Gastroesophageal sphincter (tissue), 3 donors: ENCODE results near the gene WDR81.

Experiments
- POLR2A ChIP-seq, 2 donors: fragments of 450-650 bp; IDR thresholded peaks; one replicate each; pipeline ENCODE4 v1.6.1; 2017; ENCODE audit warnings: antibody characterized with exemption in 2 of 2, mild to moderate bottlenecking in 2 of 2, moderate library complexity in 1 of 2
- POLR2AphosphoS5 ChIP-seq: sonication (generic); formaldehyde crosslinking; IDR thresholded peaks from one replicate; pipeline ENCODE4 v1.6.1; 2017; ENCODE audit warnings: antibody characterized with exemption
- TF ChIP-seq, protein P1 (sequence below), 4 experiments: fragments of 200-600 bp in 2 of 4; fragments of 450-650 bp in 2 of 4; sonication (generic) in 1 of 4; IDR thresholded peaks; one replicate each; pipeline ENCODE4 v1.5.1; 2017 to 2019; ENCODE audit warnings: antibody characterized with exemption in 4 of 4, mild to moderate bottlenecking in 2 of 4, moderate library complexity in 2 of 4

DNA sequence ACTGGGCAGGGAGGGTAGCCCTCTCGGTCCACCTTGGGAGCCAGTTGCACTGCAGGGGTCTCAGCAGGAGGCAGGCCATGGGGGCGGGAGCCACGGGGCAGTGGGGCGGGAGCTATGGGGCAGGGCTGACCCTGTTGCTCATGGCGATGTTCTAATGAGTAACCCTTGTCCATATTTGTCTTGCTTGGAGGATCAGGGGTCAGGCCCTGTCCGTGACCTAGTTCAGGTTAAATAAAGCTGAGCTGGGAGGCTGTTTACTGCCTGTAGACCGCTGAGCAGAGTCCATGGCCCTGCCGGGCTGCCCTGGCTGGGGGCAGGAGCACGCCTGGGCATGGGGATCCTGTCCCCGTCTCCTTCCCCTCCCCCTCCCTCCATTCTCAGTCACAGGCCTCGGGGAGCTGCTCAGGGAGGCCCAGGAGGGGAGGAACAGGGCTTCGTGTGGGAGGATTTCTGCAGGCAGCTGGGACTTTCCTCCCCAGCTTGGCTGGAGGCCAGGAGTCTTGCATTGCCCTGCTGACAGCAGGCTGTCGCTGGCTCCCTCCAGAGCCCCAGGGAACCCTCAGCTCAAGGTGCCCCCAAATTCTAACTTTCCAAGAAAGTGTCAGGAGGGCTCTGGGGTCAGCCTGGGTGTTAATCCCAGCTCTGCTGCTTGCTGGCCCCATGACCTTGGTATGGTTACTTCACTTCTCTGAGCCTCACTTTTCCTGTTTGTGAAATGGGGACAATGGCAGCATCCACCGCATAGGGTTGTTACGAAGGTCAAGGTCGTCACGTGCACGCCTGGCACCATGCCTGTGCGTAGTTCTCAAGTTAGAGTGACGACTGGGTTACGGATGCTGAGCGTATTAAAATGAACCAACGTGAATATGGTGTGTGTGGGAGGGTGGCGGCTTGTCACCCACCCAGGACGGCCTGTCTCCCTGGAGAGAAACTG, 12.1 kb downstream of the WDR81 start:
- no peak for TF ChIP-seq POLR2A (IDR thresholded peaks at IDR 0.05)
- TF ChIP-seq, protein P1, sequence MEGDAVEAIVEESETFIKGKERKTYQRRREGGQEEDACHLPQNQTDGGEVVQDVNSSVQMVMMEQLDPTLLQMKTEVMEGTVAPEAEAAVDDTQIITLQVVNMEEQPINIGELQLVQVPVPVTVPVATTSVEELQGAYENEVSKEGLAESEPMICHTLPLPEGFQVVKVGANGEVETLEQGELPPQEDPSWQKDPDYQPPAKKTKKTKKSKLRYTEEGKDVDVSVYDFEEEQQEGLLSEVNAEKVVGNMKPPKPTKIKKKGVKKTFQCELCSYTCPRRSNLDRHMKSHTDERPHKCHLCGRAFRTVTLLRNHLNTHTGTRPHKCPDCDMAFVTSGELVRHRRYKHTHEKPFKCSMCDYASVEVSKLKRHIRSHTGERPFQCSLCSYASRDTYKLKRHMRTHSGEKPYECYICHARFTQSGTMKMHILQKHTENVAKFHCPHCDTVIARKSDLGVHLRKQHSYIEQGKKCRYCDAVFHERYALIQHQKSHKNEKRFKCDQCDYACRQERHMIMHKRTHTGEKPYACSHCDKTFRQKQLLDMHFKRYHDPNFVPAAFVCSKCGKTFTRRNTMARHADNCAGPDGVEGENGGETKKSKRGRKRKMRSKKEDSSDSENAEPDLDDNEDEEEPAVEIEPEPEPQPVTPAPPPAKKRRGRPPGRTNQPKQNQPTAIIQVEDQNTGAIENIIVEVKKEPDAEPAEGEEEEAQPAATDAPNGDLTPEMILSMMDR (IDR thresholded peaks at IDR 0.05) = no peak
- no peak for TF ChIP-seq POLR2AphosphoS5
